Breast epithelium (tissue), 3 donors: Measurements from ENCODE around the gene EVA1A.
"Not testable (repeated sequence)": the region's sequence is repeated elsewhere in the genome, so short reads cannot be mapped to it uniquely, and the experiment has no call there.

Experiments used
- POLR2A ChIP-seq: fragments of 450-650 bp; IDR thresholded peaks from one replicate; pipeline ENCODE4 v1.6.1; 2016; ENCODE audit warnings: antibody characterized with exemption, mild to moderate bottlenecking, moderate library complexity
- TF ChIP-seq, protein P1 (sequence below), 3 donors: fragments of 450-650 bp; IDR thresholded peaks; one replicate each; pipeline ENCODE4 v1.5.1; 2016 to 2017; ENCODE audit warnings: antibody characterized with exemption in 3 of 3, mild to moderate bottlenecking in 3 of 3, moderate library complexity in 3 of 3

DNA sequence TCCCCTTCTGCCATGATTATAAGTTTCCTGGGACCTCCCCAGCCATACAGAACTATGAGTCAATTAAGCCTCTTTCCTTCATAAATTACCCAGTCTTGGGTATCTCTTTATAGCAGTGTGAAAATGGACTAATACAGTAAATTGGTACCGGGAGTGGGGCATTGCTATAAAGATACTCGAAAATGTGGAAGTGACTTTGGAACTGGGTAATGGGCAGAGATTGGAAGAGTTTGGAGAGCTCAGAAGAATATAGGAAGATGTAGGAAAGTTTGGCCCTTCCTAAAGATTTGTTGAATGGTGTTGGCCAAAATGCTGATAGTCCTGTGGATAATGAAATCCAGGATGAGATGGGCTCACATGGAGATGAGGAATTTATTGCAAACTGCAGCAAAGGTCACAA, 74.0 kb downstream of the EVA1A start:
- TF ChIP-seq, protein P1, sequence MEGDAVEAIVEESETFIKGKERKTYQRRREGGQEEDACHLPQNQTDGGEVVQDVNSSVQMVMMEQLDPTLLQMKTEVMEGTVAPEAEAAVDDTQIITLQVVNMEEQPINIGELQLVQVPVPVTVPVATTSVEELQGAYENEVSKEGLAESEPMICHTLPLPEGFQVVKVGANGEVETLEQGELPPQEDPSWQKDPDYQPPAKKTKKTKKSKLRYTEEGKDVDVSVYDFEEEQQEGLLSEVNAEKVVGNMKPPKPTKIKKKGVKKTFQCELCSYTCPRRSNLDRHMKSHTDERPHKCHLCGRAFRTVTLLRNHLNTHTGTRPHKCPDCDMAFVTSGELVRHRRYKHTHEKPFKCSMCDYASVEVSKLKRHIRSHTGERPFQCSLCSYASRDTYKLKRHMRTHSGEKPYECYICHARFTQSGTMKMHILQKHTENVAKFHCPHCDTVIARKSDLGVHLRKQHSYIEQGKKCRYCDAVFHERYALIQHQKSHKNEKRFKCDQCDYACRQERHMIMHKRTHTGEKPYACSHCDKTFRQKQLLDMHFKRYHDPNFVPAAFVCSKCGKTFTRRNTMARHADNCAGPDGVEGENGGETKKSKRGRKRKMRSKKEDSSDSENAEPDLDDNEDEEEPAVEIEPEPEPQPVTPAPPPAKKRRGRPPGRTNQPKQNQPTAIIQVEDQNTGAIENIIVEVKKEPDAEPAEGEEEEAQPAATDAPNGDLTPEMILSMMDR (IDR thresholded peaks at IDR 0.05) = not testable (repeated sequence)
- TF ChIP-seq POLR2A = not testable (repeated sequence)
